ENCODE measurements around the gene UACA. TPM values are rescaled to one million over a fixed set of nuclear protein-coding genes. Genes with fewer than 3 reads are reported as not detected.

Gene UACA, protein sequence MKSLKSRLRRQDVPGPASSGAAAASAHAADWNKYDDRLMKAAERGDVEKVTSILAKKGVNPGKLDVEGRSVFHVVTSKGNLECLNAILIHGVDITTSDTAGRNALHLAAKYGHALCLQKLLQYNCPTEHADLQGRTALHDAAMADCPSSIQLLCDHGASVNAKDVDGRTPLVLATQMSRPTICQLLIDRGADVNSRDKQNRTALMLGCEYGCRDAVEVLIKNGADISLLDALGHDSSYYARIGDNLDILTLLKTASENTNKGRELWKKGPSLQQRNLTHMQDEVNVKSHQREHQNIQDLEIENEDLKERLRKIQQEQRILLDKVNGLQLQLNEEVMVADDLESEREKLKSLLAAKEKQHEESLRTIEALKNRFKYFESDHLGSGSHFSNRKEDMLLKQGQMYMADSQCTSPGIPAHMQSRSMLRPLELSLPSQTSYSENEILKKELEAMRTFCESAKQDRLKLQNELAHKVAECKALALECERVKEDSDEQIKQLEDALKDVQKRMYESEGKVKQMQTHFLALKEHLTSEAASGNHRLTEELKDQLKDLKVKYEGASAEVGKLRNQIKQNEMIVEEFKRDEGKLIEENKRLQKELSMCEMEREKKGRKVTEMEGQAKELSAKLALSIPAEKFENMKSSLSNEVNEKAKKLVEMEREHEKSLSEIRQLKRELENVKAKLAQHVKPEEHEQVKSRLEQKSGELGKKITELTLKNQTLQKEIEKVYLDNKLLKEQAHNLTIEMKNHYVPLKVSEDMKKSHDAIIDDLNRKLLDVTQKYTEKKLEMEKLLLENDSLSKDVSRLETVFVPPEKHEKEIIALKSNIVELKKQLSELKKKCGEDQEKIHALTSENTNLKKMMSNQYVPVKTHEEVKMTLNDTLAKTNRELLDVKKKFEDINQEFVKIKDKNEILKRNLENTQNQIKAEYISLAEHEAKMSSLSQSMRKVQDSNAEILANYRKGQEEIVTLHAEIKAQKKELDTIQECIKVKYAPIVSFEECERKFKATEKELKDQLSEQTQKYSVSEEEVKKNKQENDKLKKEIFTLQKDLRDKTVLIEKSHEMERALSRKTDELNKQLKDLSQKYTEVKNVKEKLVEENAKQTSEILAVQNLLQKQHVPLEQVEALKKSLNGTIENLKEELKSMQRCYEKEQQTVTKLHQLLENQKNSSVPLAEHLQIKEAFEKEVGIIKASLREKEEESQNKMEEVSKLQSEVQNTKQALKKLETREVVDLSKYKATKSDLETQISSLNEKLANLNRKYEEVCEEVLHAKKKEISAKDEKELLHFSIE (N-terminal part only)
- total RNA-seq (2014; rRNA removed; shearing (Covaris generic)) = 16.9 and 21.5 TPM in 2 replicates
- 25.9 and 35.8 TPM in 2 replicates for polyA plus RNA-seq (2016; fragmentation: Nextera tagmentation; extraction: Ambion mirVana)
- long read RNA-seq, partial matches to known transcripts = 18 of 20 reads
- long read RNA-seq, other reads (novel, unspliced or antisense) = 2 of 20 reads

DNA sequence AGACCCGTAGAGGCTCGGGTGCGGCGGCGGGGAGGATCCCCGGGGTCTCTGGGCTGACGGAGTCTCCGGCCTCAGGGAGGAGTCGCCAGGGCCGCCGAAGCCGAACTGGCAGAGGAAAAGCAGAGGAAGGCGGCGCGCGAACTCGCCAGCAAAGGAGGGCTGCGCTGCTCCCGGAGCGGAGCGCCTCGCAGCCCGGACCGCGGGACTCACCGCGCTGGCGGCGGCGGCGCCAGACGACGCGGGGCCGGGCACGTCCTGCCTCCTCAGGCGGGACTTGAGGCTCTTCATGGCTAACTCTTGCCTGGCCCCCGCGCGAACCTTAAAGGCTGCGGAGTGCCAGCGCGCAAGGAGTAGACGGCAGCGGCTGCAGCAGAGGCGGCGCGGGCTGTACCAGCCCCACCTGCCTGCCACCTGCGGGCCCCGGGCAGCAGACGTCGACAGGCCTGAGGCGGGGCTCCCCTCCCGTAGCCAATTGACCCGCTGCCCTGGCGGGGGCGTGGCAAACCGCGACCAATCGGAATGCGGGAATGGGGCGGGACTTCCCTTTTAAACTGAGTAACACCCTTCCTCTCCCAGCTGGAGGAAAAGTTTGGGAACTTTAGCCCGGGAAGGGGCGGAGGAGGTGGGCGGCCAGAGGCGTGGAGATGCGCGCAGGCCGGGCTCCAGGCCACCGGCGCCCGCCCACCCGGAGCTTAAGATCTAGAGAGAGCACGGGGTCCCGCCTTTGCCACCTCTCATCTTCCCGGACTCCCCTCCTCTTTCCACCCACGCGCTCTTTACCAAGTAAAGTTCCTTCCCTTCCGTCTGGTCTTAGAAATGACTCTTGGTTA, at the start of gene UACA:
UACA (minus strand) TSS at position 439 of the 830 bp plus-strand sequence; CDS start at position 288, 151 bp downstream.
- Mint-ChIP-seq H3K36me3 (ENCODE audit: low read depth) (no peaks in the 10 kb centered on the region), H3K4me1 (peaks cover 28% of the 10 kb centered on the region), H3K27me3 (ENCODE audit: insufficient read depth, low read depth, poor library complexity) (peaks cover 4% of the 10 kb centered on the region), H3K9me3 (no peaks in the 10 kb centered on the region), H3K27ac (peak within 1 kb of the TSS; percentile 57; the same call in 1 of the 2 replicates), H3K4me3 (peak within 1 kb of the TSS; percentile 83)
- ATAC-seq = peak; percentile 93
- H3F3A ChIP-seq (replicated peaks; ENCODE audit: low read depth) = no peaks in the 10 kb centered on the region
- H3K4me1 ChIP-seq (ENCODE audit: insufficient read depth) = peaks cover 26% of the 10 kb centered on the region
- no peaks in the 10 kb centered on the region for H3K9me2 ChIP-seq (ENCODE audit: insufficient read depth)
- peaks cover 13% of the 10 kb centered on the region; the same call in 1 of the 2 replicates for H3K27me3 ChIP-seq (ENCODE audit: insufficient read depth)
- H3K36me3 ChIP-seq (ENCODE audit: insufficient read depth) = no peaks in the 10 kb centered on the region
- H3K27ac ChIP-seq (ENCODE audit: low read depth) = peak within 1 kb of the TSS; percentile 84
- TF ChIP-seq POLR2AphosphoS5 (IDR thresholded peaks at IDR 0.05; ENCODE audit: low read depth) (peak; percentile 89), EZH2 (IDR thresholded peaks at IDR 0.05; ENCODE audit: low read depth, unreplicated experiment) (no peak), CREB1 (CRISPR knock-in tag; IDR thresholded peaks at IDR 0.05; ENCODE audit: low read depth) (peak; percentile 87)
- TF ChIP-seq, protein P1, sequence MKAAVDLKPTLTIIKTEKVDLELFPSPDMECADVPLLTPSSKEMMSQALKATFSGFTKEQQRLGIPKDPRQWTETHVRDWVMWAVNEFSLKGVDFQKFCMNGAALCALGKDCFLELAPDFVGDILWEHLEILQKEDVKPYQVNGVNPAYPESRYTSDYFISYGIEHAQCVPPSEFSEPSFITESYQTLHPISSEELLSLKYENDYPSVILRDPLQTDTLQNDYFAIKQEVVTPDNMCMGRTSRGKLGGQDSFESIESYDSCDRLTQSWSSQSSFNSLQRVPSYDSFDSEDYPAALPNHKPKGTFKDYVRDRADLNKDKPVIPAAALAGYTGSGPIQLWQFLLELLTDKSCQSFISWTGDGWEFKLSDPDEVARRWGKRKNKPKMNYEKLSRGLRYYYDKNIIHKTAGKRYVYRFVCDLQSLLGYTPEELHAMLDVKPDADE (IDR thresholded peaks at IDR 0.05) = peak; percentile 59
- peak within 1 kb of the TSS; percentile 88 for H2AFZ ChIP-seq
- H3K4me3 ChIP-seq = peak within 1 kb of the TSS; percentile 78
- peak; percentile 99 for DNase-seq (ENCODE audit: low spot score)
- H3K4me2 ChIP-seq = peak within 1 kb of the TSS; percentile 83
- H4K20me1 ChIP-seq (replicated peaks; ENCODE audit: insufficient read depth) = no peaks in the 10 kb centered on the region; the same call in 1 of the 2 replicates
- H3K79me2 ChIP-seq (replicated peaks; ENCODE audit: insufficient read depth) = peaks cover 15% of the 10 kb centered on the region; the same call in 1 of the 2 replicates

DNA sequence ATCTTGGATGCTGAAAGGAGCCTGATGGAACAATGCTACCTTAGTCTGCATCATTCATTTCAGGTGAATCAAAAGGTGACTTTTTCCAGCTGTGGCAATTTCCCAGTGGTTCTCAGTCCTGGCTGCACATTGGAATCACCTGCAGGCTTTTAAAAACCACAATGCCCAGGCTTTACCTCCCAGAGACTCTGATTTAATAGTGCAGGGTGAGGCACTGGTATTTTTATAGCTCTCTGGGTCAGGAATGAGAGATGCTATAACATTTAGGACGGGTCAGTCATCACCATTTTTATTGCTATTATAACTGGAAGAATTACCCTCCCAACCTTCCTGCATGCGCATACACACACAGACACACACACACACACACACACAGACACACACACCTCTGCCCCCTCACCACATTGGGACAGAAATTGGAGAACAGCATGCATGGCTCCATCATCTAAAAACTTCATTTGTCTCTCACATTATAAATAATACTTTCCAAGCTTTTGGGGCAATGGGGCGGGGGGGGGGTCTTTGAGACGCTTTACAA, 49.5 kb upstream of the UACA start:
- Histone ChIP-seq H3K79me2 (replicated peaks; ENCODE audit: insufficient read depth) (no peaks in the 10 kb centered on the region), H3K9me2 (ENCODE audit: insufficient read depth) (no peaks in the 10 kb centered on the region), H3K27ac (ENCODE audit: low read depth) (no peak overlapping the region), H3F3A (replicated peaks; ENCODE audit: low read depth) (no peaks in the 10 kb centered on the region), H3K27me3 (ENCODE audit: insufficient read depth) (no peaks in the 10 kb centered on the region), H3K4me1 (ENCODE audit: insufficient read depth) (no peaks in the 10 kb centered on the region), H3K4me3 (no peak overlapping the region), H3K4me2 (no peak overlapping the region), H4K20me1 (replicated peaks; ENCODE audit: insufficient read depth) (no peaks in the 10 kb centered on the region), H2AFZ (no peak overlapping the region), H3K36me3 (ENCODE audit: insufficient read depth) (no peaks in the 10 kb centered on the region)
- H3K27me3 Mint-ChIP-seq (ENCODE audit: insufficient read depth, low read depth, poor library complexity) = peaks cover 2% of the 10 kb centered on the region
- no peaks in the 10 kb centered on the region for H3K9me3 Mint-ChIP-seq
- peaks cover 5% of the 10 kb centered on the region; the same call in 2 of the 3 replicates for H3K4me1 Mint-ChIP-seq
- no peak for DNase-seq (ENCODE audit: low spot score)
- no peak for ATAC-seq
- H3K36me3 Mint-ChIP-seq (ENCODE audit: low read depth) = no peaks in the 10 kb centered on the region
- H3K4me3 Mint-ChIP-seq = no peak overlapping the region
- H3K27ac Mint-ChIP-seq = no peak overlapping the region
- no peak for TF ChIP-seq JUNB (IDR thresholded peaks at IDR 0.05; ENCODE audit: unreplicated experiment)
- TF ChIP-seq EZH2phosphoT487 (IDR thresholded peaks at IDR 0.05; ENCODE audit: unreplicated experiment) = no peak
- no peak for TF ChIP-seq NANOG (IDR thresholded peaks at IDR 0.05; ENCODE audit: borderline replicate concordance)
- no peak for TF ChIP-seq STAT1 (IDR thresholded peaks at IDR 0.05; ENCODE audit: unreplicated experiment)
- no peak for TF ChIP-seq CREB1 (CRISPR knock-in tag; IDR thresholded peaks at IDR 0.05; ENCODE audit: low read depth)
- TF ChIP-seq, protein P2, sequence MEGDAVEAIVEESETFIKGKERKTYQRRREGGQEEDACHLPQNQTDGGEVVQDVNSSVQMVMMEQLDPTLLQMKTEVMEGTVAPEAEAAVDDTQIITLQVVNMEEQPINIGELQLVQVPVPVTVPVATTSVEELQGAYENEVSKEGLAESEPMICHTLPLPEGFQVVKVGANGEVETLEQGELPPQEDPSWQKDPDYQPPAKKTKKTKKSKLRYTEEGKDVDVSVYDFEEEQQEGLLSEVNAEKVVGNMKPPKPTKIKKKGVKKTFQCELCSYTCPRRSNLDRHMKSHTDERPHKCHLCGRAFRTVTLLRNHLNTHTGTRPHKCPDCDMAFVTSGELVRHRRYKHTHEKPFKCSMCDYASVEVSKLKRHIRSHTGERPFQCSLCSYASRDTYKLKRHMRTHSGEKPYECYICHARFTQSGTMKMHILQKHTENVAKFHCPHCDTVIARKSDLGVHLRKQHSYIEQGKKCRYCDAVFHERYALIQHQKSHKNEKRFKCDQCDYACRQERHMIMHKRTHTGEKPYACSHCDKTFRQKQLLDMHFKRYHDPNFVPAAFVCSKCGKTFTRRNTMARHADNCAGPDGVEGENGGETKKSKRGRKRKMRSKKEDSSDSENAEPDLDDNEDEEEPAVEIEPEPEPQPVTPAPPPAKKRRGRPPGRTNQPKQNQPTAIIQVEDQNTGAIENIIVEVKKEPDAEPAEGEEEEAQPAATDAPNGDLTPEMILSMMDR (conservative IDR thresholded peaks at IDR 0.05; ENCODE audit: low read depth in 2 of 2) = no peak
- TF ChIP-seq ZNF331 (CRISPR knock-in tag; IDR thresholded peaks at IDR 0.05; ENCODE audit: low read depth) = no peak
- TF ChIP-seq, protein P3, sequence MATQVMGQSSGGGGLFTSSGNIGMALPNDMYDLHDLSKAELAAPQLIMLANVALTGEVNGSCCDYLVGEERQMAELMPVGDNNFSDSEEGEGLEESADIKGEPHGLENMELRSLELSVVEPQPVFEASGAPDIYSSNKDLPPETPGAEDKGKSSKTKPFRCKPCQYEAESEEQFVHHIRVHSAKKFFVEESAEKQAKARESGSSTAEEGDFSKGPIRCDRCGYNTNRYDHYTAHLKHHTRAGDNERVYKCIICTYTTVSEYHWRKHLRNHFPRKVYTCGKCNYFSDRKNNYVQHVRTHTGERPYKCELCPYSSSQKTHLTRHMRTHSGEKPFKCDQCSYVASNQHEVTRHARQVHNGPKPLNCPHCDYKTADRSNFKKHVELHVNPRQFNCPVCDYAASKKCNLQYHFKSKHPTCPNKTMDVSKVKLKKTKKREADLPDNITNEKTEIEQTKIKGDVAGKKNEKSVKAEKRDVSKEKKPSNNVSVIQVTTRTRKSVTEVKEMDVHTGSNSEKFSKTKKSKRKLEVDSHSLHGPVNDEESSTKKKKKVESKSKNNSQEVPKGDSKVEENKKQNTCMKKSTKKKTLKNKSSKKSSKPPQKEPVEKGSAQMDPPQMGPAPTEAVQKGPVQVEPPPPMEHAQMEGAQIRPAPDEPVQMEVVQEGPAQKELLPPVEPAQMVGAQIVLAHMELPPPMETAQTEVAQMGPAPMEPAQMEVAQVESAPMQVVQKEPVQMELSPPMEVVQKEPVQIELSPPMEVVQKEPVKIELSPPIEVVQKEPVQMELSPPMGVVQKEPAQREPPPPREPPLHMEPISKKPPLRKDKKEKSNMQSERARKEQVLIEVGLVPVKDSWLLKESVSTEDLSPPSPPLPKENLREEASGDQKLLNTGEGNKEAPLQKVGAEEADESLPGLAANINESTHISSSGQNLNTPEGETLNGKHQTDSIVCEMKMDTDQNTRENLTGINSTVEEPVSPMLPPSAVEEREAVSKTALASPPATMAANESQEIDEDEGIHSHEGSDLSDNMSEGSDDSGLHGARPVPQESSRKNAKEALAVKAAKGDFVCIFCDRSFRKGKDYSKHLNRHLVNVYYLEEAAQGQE (IDR thresholded peaks at IDR 0.05; ENCODE audit: unreplicated experiment) = no peak

Data from GM23338 (cell line).